Mucosa of descending colon (tissue), 3 donors: ENCODE data around the gene UBR3. TPM values are rescaled to one million over a fixed set of nuclear protein-coding genes. Genes with fewer than 3 reads are reported as not detected.
"Not testable (repeated sequence)": the region's sequence is repeated elsewhere in the genome, so short reads cannot be mapped to it uniquely, and the experiment has no call there.

Experiments
- ATAC-seq: fragments of 200-7000 bp; cut with Tn5 transposase; one replicate; pipeline ENCODE4 v1.9.1; 2020; ENCODE audit warnings: mild to moderate bottlenecking, moderate library complexity
- DNase-seq, 3 donors: peaks; one replicate each; pipeline ENCODE4 v3.0.0-alpha.2; 2020
- H3K36me3 ChIP-seq: fragments of 200-600 bp; one replicate; pipeline ENCODE4 v1.8.0; 2021; ENCODE audit warnings: low read depth, mild to moderate bottlenecking
- H3K4me1 ChIP-seq: fragments of 200-600 bp; one replicate; pipeline ENCODE4 v1.8.0; 2021; ENCODE audit warnings: low read depth, mild to moderate bottlenecking
- H3K4me3 ChIP-seq: fragments of 200-600 bp; one replicate; pipeline ENCODE4 v1.8.0; 2021; ENCODE audit warnings: mild to moderate bottlenecking
- H3K9me3 ChIP-seq: fragments of 200-600 bp; one replicate; pipeline ENCODE4 v1.8.0; 2021; ENCODE audit warnings: mild to moderate bottlenecking
- intact Hi-C, 2 donors: fragments of 100-400 bp; cut with DNase I in 1 of 2; cut with micrococcal nuclease in 1 of 2; formaldehyde crosslinking; loops; one replicate each; pipeline versions ENCODE4 v1.11.0 to v1.11.1; 2022; cut with DNase I, micrococcal nuclease
- total RNA-seq, 3 donors: library from RNA; stranded (reverse); fragmentation: NEBNext Ultra II Directional in 2 of 3; extraction: Animal tissue kit (Norgen Biotek cat#: 25700) in 2 of 3; gene quantifications; one replicate each; pipeline versions ENCODE4 v1.2.1 to v1.2.4, GENCODE V29; 2021 to 2023
- TF ChIP-seq, protein P1 (sequence below): fragments of 200-600 bp; IDR thresholded peaks from one replicate; pipeline ENCODE4 v1.8.0; 2022; ENCODE audit warnings: antibody characterized with exemption, mild to moderate bottlenecking
- donor health status: DM: no; HTN: no; CAD: no; lungs with moderate emphysema.
- donor health status: DM: no; HTN: no; CAD: no.
- donor health status: DM: no; HTN: yes; CAD: no.

The UBR3 gene
- total RNA-seq, 3 donors from 2014 or later, result 32.5 to 65.8 (median 39.6) TPM

DNA sequence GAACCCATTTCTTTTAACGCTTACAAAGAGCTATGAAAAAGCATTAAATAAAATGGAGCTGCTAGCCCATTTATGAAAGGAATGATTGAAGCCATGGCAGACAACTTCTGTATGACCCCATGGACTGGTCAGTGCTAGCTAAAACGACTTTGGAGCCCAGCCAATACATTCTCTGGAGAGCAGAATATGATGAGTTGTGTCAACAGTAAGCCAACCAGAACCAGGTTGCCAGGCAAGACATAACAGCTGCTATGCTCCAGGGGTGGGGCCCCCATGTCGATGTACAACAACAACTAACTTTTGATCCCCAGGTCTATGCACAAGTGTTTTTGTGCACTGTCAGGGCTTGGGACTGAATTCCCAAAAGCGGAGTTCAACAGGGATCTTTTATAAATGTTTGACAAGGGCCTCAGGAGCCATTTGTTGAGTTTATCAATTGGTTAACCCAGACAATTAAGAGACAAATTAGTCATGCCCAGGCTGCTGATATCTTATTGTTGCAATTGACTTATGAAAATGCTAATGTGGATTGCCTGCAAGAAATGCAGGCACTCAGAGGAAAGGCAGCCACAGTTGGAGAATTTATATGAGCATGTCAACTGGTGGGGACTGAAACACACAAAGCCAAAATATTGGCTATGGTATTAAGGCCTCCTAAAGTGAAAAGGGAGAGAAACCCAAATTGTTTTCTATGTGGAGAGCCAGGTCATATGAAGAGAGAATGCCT, 286.1 kb downstream of the UBR3 start:
- intact Hi-C loops, result no loop called here
- DNase-seq, result no peak
- no peak for ATAC-seq
- H3K4me3 ChIP-seq, result no peak overlapping the region
- no peaks in the 10 kb centered on the region for H3K36me3 ChIP-seq
- TF ChIP-seq, protein P1, sequence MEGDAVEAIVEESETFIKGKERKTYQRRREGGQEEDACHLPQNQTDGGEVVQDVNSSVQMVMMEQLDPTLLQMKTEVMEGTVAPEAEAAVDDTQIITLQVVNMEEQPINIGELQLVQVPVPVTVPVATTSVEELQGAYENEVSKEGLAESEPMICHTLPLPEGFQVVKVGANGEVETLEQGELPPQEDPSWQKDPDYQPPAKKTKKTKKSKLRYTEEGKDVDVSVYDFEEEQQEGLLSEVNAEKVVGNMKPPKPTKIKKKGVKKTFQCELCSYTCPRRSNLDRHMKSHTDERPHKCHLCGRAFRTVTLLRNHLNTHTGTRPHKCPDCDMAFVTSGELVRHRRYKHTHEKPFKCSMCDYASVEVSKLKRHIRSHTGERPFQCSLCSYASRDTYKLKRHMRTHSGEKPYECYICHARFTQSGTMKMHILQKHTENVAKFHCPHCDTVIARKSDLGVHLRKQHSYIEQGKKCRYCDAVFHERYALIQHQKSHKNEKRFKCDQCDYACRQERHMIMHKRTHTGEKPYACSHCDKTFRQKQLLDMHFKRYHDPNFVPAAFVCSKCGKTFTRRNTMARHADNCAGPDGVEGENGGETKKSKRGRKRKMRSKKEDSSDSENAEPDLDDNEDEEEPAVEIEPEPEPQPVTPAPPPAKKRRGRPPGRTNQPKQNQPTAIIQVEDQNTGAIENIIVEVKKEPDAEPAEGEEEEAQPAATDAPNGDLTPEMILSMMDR, result no peak
- no peaks in the 10 kb centered on the region for H3K9me3 ChIP-seq
- H3K4me1 ChIP-seq, result no peaks in the 10 kb centered on the region

DNA sequence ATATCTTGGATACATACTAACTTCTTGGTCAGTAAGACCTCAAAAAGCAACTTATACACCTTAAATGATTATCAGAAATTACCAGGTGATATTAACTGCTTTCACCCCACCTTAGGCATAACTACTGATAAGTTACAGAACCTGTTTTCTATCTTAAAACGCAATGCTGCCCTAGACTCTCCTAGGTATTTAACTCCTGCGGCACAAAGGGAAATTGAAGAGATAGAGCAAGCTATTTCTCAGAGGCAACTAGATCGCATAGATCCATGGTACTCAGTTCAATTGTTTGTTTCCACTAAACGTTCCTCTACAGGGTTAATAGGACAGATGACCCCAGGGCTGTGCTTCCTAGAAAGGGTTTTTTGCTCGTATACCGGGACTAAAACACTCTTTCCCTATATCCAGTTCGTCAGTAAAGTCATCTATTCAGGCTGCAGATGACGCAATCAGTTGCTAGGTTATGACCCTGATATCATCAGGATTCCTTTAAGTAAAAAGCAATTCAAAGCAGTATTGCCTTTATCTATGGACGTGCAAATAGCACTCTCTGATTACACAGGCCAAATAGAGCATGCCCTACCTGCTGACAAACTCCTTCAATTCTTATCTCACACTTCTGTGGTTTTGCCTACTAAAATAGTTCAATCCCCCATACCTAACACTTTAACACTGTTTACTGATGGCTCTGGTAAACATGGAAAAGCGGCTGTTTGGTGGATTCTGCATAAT, 288.4 kb downstream of the UBR3 start:
- DNase-seq (no peak), ATAC-seq (no peak)
- TF ChIP-seq, protein P1, result no peak
- H3K4me1 ChIP-seq, result no peaks in the 10 kb centered on the region
- intact Hi-C loops, result no loop called here
- no peaks in the 10 kb centered on the region for H3K36me3 ChIP-seq
- no peaks in the 10 kb centered on the region for H3K9me3 ChIP-seq
- H3K4me3 ChIP-seq, result no peak overlapping the region

- intact Hi-C loops, result no loop called here
These were observed 291.4 kb downstream of the UBR3 start for GRCh38 chr2:170118641-170119040.

GRCh38 chr2:170119326-170119725, 292.1 kb downstream of the UBR3 start:
- intact Hi-C loops, H3K9me3 ChIP-seq, ATAC-seq, DNase-seq, H3K36me3 ChIP-seq, H3K4me3 ChIP-seq, H3K4me1 ChIP-seq: not testable (repeated sequence)

More at GRCh38 chr2:170118641-170119040, 291.4 kb downstream of the UBR3 start:
- Histone ChIP-seq H3K36me3 (no peaks in the 10 kb centered on the region), H3K4me3 (no peak overlapping the region), H3K4me1 (no peaks in the 10 kb centered on the region), H3K9me3 (no peaks in the 10 kb centered on the region)
- DNase-seq (no peak), ATAC-seq (no peak)
- TF ChIP-seq, protein P1, result no peak

- no peak for ATAC-seq
- TF ChIP-seq, protein P1, result no peak
- H3K4me3 ChIP-seq, result no peak overlapping the region
- H3K36me3 ChIP-seq, result no peaks in the 10 kb centered on the region
- DNase-seq, result no peak
- intact Hi-C loops, result no loop called here
- H3K4me1 ChIP-seq, result no peaks in the 10 kb centered on the region
- no peaks in the 10 kb centered on the region for H3K9me3 ChIP-seq
These were observed 294.4 kb downstream of the UBR3 start for GRCh38 chr2:170121689-170122088.

GRCh38 chr2:170122883-170123547, 295.8 kb downstream of the UBR3 start:
- DNase-seq, result no peak
- Histone ChIP-seq H3K4me3 (no peak overlapping the region), H3K4me1 (no peaks in the 10 kb centered on the region), H3K36me3 (no peaks in the 10 kb centered on the region), H3K9me3 (no peaks in the 10 kb centered on the region)
- intact Hi-C loops, result no loop called here
- ATAC-seq, result no peak
- TF ChIP-seq, protein P1, result no peak
